Panc1 (cell line): ENCODE data around the gene TOB1. TPM values are rescaled to one million over a fixed set of nuclear protein-coding genes. Genes with fewer than 3 reads are reported as not detected.

Experiments
- ATAC-seq: fragments of 200-7000 bp; cut with Tn5 transposase; 2 replicates; pipeline ENCODE4 v1.9.1; 2020; ENCODE audit warnings: mild to moderate bottlenecking, moderate library complexity
- BruUV-seq: library from RNA; stranded (reverse); fragments of 400-500 nt; replicated peaks from 2 replicates; lab custom pipeline; 2021; lab: Mats Ljungman, UMichigan
- CTCF ChIA-PET: fragments of 300-600 bp; sonication (Branson Sonifier 250); formaldehyde crosslinking; loops from one replicate; lab custom pipeline; 2022; ENCODE audit warnings: antibody characterized with exemption; lab: Charles Lee
- POLR2A ChIA-PET: fragments of 300-600 bp; sonication (Branson Sonifier 250); formaldehyde crosslinking; loops from one replicate; lab custom pipeline; 2022; ENCODE audit warnings: antibody characterized with exemption; lab: Charles Lee
- DNase-seq: peaks from one replicate; pipeline ENCODE4 v3.0.0-alpha.2; 2010; ENCODE audit warnings: low read depth, low spot score
- H3K27ac ChIP-seq: 2 replicates; pipeline ENCODE4 v1.5.1; 2011; ENCODE audit warnings: mild to moderate bottlenecking, low read length, inconsistent platforms
- H3K27me3 ChIP-seq: fragments of 200-500 bp; sonication (Bioruptor generic); 2 replicates; pipeline ENCODE4 v1.6.0; 2014; ENCODE audit warnings: low read length, inconsistent platforms; ENCODE audit not compliant: control insufficient read depth, insufficient read depth
- H3K36me3 ChIP-seq: fragments of 200-500 bp; sonication (Bioruptor generic); 2 replicates; pipeline ENCODE4 v1.5.1; 2014; ENCODE audit warnings: inconsistent platforms, mild to moderate bottlenecking, low read length, moderate library complexity; ENCODE audit not compliant: control insufficient read depth, insufficient read depth
- H3K4me1 ChIP-seq: 2 replicates; pipeline ENCODE4 v1.5.1; 2011; ENCODE audit warnings: inconsistent platforms, mild to moderate bottlenecking, low read length, moderate library complexity; ENCODE audit not compliant: control insufficient read depth, insufficient read depth
- H3K4me3 ChIP-seq, 2 experiments: 2 replicates each; pipeline ENCODE4 v1.5.1; 2011 to 2012; ENCODE audit warnings: low read depth in 2 of 2, low read length in 2 of 2, mild to moderate bottlenecking in 2 of 2, inconsistent platforms in 1 of 2, moderate library complexity in 1 of 2
- H3K9me3 ChIP-seq: fragments of 200-500 bp; sonication (Bioruptor generic); 2 replicates; pipeline ENCODE4 v1.5.1; 2014; ENCODE audit warnings: low read depth, mild to moderate bottlenecking, inconsistent platforms, low read length, moderate library complexity; ENCODE audit not compliant: control insufficient read depth, insufficient read depth
- CTCF ChIP-seq: fragments of 450-650 bp; IDR thresholded peaks from 2 replicates; pipeline ENCODE4 v1.5.1; 2017; ENCODE audit warnings: mild to moderate bottlenecking
- POLR2AphosphoS5 ChIP-seq: IDR thresholded peaks from 2 replicates; pipeline ENCODE4 v1.6.1; 2012; ENCODE audit warnings: mild to moderate bottlenecking, low read depth, low read length, moderate library complexity
- REST ChIP-seq, 2 experiments: IDR thresholded peaks; 2 replicates each; pipeline ENCODE4 v1.6.1; 2011 to 2012; ENCODE audit warnings: low read depth in 2 of 2, control low read depth in 1 of 2, low read length in 1 of 2, mild to moderate bottlenecking in 1 of 2, moderate library complexity in 1 of 2; ENCODE audit not compliant: insufficient read depth in 1 of 2
- SIN3A ChIP-seq: IDR thresholded peaks from 2 replicates; pipeline ENCODE4 v1.6.1; 2012; ENCODE audit warnings: low read depth, mild to moderate bottlenecking, low read length, moderate library complexity, borderline replicate concordance; ENCODE audit not compliant: insufficient read depth
- TCF7L2 ChIP-seq: IDR thresholded peaks from 2 replicates; pipeline ENCODE4 v1.6.1; 2011; ENCODE audit warnings: mild to moderate bottlenecking, low read depth, low read length, inconsistent platforms
- in situ Hi-C: cut with HindIII; loops from 2 replicates; pipeline ENCODE4 v1.10.0; 2016; ENCODE audit warnings: low sequenced_read_pairs, low pct_unique_long_range_greater_than_20kb
- intact Hi-C: fragments of 100-400 bp; cut with micrococcal nuclease; formaldehyde crosslinking; loops from one replicate; pipeline ENCODE4 v1.10.0; 2022; ENCODE audit not compliant: unreplicated experiment
- total RNA-seq: library from RNA; stranded (reverse); gene quantifications from one replicate; pipeline ENCODE4 v1.2.1, GENCODE V29; 2021; ENCODE audit not compliant: unreplicated experiment

TOB1 gene
- total RNA-seq, 1 experiment from 2014 or later, result 117 TPM

GRCh38 chr17:50887705-50888245 lies 21.6 kb upstream of the TOB1 start:
- in situ Hi-C loops, result no loop called here
- Histone ChIP-seq H3K4me3 (no peak overlapping the region), H3K36me3 (no peaks in the 10 kb centered on the region), H3K4me1 (peaks cover 40% of the 10 kb centered on the region), H3K9me3 (no peaks in the 10 kb centered on the region), H3K27ac (no peak overlapping the region), H3K27me3 (no peaks in the 10 kb centered on the region)
- DNase-seq, result no peak
- intact Hi-C loops, result no loop called here
- TF ChIP-seq REST (IDR thresholded peaks at IDR 0.05; ENCODE audit: insufficient read depth in 1 of 2, low read depth in 2 of 2, low read length in 1 of 2), result no peak
- TF ChIP-seq POLR2AphosphoS5, result no peak
- no peak for TF ChIP-seq CTCF
- TF ChIP-seq SIN3A, result no peak
- no peak for TF ChIP-seq TCF7L2
- BruUV-seq, result no TSS peak
- ATAC-seq, result no peak
- POLR2A ChIA-PET, result no interaction called here
- CTCF ChIA-PET, result interaction anchor here (0.6 kb wide), 1 partner anchor 66 kb away, joined by 3 read pairs; no protein-coding TSS in a partner anchor

- BruUV-seq, result no TSS peak
- no peaks in the 10 kb centered on the region for H3K36me3 ChIP-seq
- H3K27me3 ChIP-seq, result no peaks in the 10 kb centered on the region
- DNase-seq (no peak), ATAC-seq (peak; percentile 50)
- CTCF ChIA-PET, result interaction anchor here (0.9 kb wide), 1 partner anchor 9 kb away, joined by 3 read pairs; no protein-coding TSS in a partner anchor
- peaks cover 14% of the 10 kb centered on the region for H3K4me1 ChIP-seq
- intact Hi-C loops, result no loop called here
- peak overlapping the region; percentile 24 for H3K27ac ChIP-seq
- H3K4me3 ChIP-seq, result no peak overlapping the region
- TF ChIP-seq REST (IDR thresholded peaks at IDR 0.05; ENCODE audit: insufficient read depth in 1 of 2, low read depth in 2 of 2, low read length in 1 of 2) (no peak), SIN3A (no peak), CTCF (no peak), TCF7L2 (no peak), POLR2AphosphoS5 (no peak)
- H3K9me3 ChIP-seq, result no peaks in the 10 kb centered on the region
- POLR2A ChIA-PET, result interaction anchor here (0.7 to 1.0 kb wide), 2 partner anchors 21 to 23 kb away, joined by 3 to 4 read pairs; no protein-coding TSS in a partner anchor
- in situ Hi-C loops, result no loop called here
Measured at GRCh38 chr17:50884439-50885311, 18.5 kb upstream of the TOB1 start.
